Lower leg skin (tissue), 3 donors: Measurements from ENCODE around the gene SEMA5B.

Source experiments
- POLR2A ChIP-seq, 2 donors: fragments of 450-650 bp; IDR thresholded peaks; one replicate each; pipeline ENCODE4 v1.6.1; 2016 to 2017; ENCODE audit warnings: antibody characterized with exemption in 2 of 2, mild to moderate bottlenecking in 1 of 2, moderate library complexity in 1 of 2
- TF ChIP-seq, protein P1 (sequence below), 3 donors: fragments of 450-650 bp; IDR thresholded peaks; one replicate each; pipeline ENCODE4 v1.5.1; 2016; ENCODE audit warnings: antibody characterized with exemption in 3 of 3, mild to moderate bottlenecking in 3 of 3, moderate library complexity in 2 of 3

DNA sequence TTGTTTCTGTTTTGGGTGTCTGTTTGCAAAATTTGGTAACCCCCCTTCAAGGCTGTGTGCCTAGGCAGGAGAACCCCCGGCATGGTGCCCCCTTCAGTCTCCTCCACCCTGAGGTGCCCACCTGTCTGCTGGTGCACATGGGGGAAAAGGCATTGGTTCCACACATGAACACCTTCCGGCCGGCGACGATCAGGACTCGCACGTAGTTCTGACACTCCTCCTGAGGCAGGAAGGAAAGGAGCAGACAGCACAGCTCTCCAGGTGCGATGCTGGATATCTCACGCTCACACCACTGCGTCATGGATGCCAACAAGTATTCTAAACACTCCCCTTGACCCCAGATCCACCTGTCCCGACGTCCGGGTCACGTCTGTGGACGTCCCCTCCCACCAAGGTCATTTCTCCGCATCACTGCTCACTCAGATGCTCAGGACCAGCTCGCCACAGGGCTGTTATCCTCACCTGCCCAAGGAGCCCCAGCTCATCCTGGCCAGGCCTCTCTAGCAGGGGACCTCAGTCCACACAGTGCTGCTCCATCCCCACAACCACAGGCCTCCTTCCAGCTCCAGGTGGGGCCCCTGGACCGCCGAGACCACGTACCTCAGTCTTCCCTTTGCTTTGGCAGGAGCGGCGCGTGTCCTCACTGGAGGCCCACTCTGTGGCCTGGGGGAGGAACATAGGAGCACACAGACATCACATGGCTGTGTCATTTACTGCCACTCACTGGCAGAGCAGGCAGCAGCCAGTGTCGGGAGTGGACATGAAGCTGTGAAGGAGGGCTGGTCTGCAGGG is 99.0 kb downstream of the SEMA5B start:
- TF ChIP-seq, protein P1, sequence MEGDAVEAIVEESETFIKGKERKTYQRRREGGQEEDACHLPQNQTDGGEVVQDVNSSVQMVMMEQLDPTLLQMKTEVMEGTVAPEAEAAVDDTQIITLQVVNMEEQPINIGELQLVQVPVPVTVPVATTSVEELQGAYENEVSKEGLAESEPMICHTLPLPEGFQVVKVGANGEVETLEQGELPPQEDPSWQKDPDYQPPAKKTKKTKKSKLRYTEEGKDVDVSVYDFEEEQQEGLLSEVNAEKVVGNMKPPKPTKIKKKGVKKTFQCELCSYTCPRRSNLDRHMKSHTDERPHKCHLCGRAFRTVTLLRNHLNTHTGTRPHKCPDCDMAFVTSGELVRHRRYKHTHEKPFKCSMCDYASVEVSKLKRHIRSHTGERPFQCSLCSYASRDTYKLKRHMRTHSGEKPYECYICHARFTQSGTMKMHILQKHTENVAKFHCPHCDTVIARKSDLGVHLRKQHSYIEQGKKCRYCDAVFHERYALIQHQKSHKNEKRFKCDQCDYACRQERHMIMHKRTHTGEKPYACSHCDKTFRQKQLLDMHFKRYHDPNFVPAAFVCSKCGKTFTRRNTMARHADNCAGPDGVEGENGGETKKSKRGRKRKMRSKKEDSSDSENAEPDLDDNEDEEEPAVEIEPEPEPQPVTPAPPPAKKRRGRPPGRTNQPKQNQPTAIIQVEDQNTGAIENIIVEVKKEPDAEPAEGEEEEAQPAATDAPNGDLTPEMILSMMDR (IDR thresholded peaks at IDR 0.05): no peak
- TF ChIP-seq POLR2A (IDR thresholded peaks at IDR 0.05): no peak
